Measurements from ENCODE around the gene TNS2. TPM values are rescaled to one million over a fixed set of nuclear protein-coding genes. Genes with fewer than 3 reads are reported as not detected.
"Not testable (repeated sequence)": the region's sequence is repeated elsewhere in the genome, so short reads cannot be mapped to it uniquely, and the experiment has no call there.

TNS2 gene
- total and polyA plus RNA-seq, 5 donors = 104 to 155 (median 121) TPM

- Histone ChIP-seq H3K4me1 (ENCODE audit: control insufficient read depth, insufficient read depth, low read length) (peaks cover 3% of the 10 kb centered on the region), H3K9me3 (ENCODE audit: control insufficient read depth, low read length) (no peaks in the 10 kb centered on the region), H3K4me3 (ENCODE audit: low read length) (no peak overlapping the region), H3K27me3 (ENCODE audit: control insufficient read depth, insufficient read depth) (no peaks in the 10 kb centered on the region), H3K27ac (ENCODE audit: low read length) (no peak overlapping the region)
- intact Hi-C loops (cut with DNase I) = no loop called here
- ATAC-seq (no peak), DNase-seq (no peak)
- 85% methylated on average over 6 of the region's 6 CpGs for WGBS
These were observed 41.9 kb downstream of the TNS2 start for GRCh38 chr12:53091756-53092155.

GRCh38 chr12:53093777-53094393 lies 44.0 kb downstream of the TNS2 start:
- Histone ChIP-seq H3K27me3 (ENCODE audit: control insufficient read depth, insufficient read depth) (no peaks in the 10 kb centered on the region), H3K4me1 (ENCODE audit: control insufficient read depth, insufficient read depth, low read length) (peaks cover 3% of the 10 kb centered on the region), H3K27ac (ENCODE audit: low read length) (no peak overlapping the region)

GRCh38 chr12:53094394-53094787 lies 44.5 kb downstream of the TNS2 start:
- H3K27ac ChIP-seq (ENCODE audit: low read length) = no peak overlapping the region
- peaks cover 6% of the 10 kb centered on the region for H3K4me1 ChIP-seq (ENCODE audit: control insufficient read depth, insufficient read depth, low read length)
- ATAC-seq (no peak), DNase-seq (no peak)
- no peaks in the 10 kb centered on the region for H3K27me3 ChIP-seq (ENCODE audit: control insufficient read depth, insufficient read depth)
- WGBS = 83% methylated on average over 6 of the region's 6 CpGs
- intact Hi-C loops (cut with DNase I) = no loop called here
- H3K9me3 ChIP-seq (ENCODE audit: control insufficient read depth, low read length) = no peaks in the 10 kb centered on the region
- H3K4me3 ChIP-seq (ENCODE audit: low read length) = no peak overlapping the region

More at GRCh38 chr12:53093777-53094393, 44.0 kb downstream of the TNS2 start:
- 72% methylated on average over 6 of the region's 6 CpGs for WGBS
- ATAC-seq (no peak), DNase-seq (no peak)
- intact Hi-C loops (cut with DNase I) = no loop called here
- no peak overlapping the region for H3K4me3 ChIP-seq (ENCODE audit: low read length)
- H3K9me3 ChIP-seq (ENCODE audit: control insufficient read depth, low read length) = no peaks in the 10 kb centered on the region

GRCh38 chr12:53094796-53095595 lies 45.1 kb downstream of the TNS2 start:
- H3K4me1 ChIP-seq (ENCODE audit: control insufficient read depth, insufficient read depth, low read length); H3K9me3 ChIP-seq (ENCODE audit: control insufficient read depth, low read length); H3K27ac ChIP-seq (ENCODE audit: low read length); H3K4me3 ChIP-seq (ENCODE audit: low read length); intact Hi-C loops (cut with DNase I); ATAC-seq; DNase-seq; H3K27me3 ChIP-seq (ENCODE audit: control insufficient read depth, insufficient read depth): not testable (repeated sequence)
- WGBS = over 99% methylated on average over 5 of the region's 5 CpGs

- H3K4me3 ChIP-seq (ENCODE audit: low read length); H3K4me1 ChIP-seq (ENCODE audit: control insufficient read depth, insufficient read depth, low read length); ATAC-seq; H3K27ac ChIP-seq (ENCODE audit: low read length); H3K27me3 ChIP-seq (ENCODE audit: control insufficient read depth, insufficient read depth); intact Hi-C loops (cut with DNase I); H3K9me3 ChIP-seq (ENCODE audit: control insufficient read depth, low read length); DNase-seq: not testable (repeated sequence)
- 92% methylated on average over 3 of the region's 3 CpGs for WGBS
These were observed 45.7 kb downstream of the TNS2 start for GRCh38 chr12:53095596-53095895.

GRCh38 chr12:53096089-53096741 lies 46.4 kb downstream of the TNS2 start:
- WGBS = 39% methylated on average over 11 of the region's 11 CpGs
- H3K4me1 ChIP-seq (ENCODE audit: control insufficient read depth, insufficient read depth, low read length) = peaks cover 6% of the 10 kb centered on the region
- DNase-seq (peak; percentile 90 to 94 (median 93)), ATAC-seq (peak; percentile 81 to 86)
- H3K27ac ChIP-seq (ENCODE audit: low read length) = peak overlapping the region; percentile 75
- H3K27me3 ChIP-seq (ENCODE audit: control insufficient read depth, insufficient read depth) = no peaks in the 10 kb centered on the region
- intact Hi-C loops (cut with DNase I) = no loop called here
- H3K4me3 ChIP-seq (ENCODE audit: low read length) = no peak overlapping the region
- H3K9me3 ChIP-seq (ENCODE audit: control insufficient read depth, low read length) = no peaks in the 10 kb centered on the region

- Histone ChIP-seq H3K27ac (ENCODE audit: low read length) (peak overlapping the region; percentile 69), H3K27me3 (ENCODE audit: control insufficient read depth, insufficient read depth) (no peaks in the 10 kb centered on the region), H3K4me3 (ENCODE audit: low read length) (peak overlapping the region; percentile 30), H3K4me1 (ENCODE audit: control insufficient read depth, insufficient read depth, low read length) (peaks cover 6% of the 10 kb centered on the region), H3K9me3 (ENCODE audit: control insufficient read depth, low read length) (no peaks in the 10 kb centered on the region)
- 42% methylated on average over 9 of the region's 9 CpGs for WGBS
- ATAC-seq (no peak), DNase-seq (peak in 1 of 3 donors; percentile 54)
- intact Hi-C loops (cut with DNase I) = no loop called here
These were observed 46.9 kb downstream of the TNS2 start for GRCh38 chr12:53096759-53097158.

GRCh38 chr12:53097207-53097563 lies 47.3 kb downstream of the TNS2 start:
- ATAC-seq (peak; percentile 52 to 61), DNase-seq (peak in 1 of 3 donors; percentile 79)
- 3% methylated on average over 9 of the region's 9 CpGs for WGBS
- intact Hi-C loops (cut with DNase I) = no loop called here
- H3K27ac ChIP-seq (ENCODE audit: low read length) = peak overlapping the region; percentile 69
- H3K9me3 ChIP-seq (ENCODE audit: control insufficient read depth, low read length) = no peaks in the 10 kb centered on the region
- peaks cover 6% of the 10 kb centered on the region for H3K4me1 ChIP-seq (ENCODE audit: control insufficient read depth, insufficient read depth, low read length)
- peak overlapping the region; percentile 30 for H3K4me3 ChIP-seq (ENCODE audit: low read length)
- no peaks in the 10 kb centered on the region for H3K27me3 ChIP-seq (ENCODE audit: control insufficient read depth, insufficient read depth)

- DNase-seq (peak; percentile 78 to 93 (median 92)), ATAC-seq (peak; percentile 66 to 70)
- H3K27me3 ChIP-seq (ENCODE audit: control insufficient read depth, insufficient read depth) = no peaks in the 10 kb centered on the region
- H3K4me1 ChIP-seq (ENCODE audit: control insufficient read depth, insufficient read depth, low read length) = peaks cover 6% of the 10 kb centered on the region
- intact Hi-C loops (cut with DNase I) = loop anchor here in 3 of 4 donors (2.0 kb wide), 3 partner anchors 25 to 33 kb away; no protein-coding TSS in a partner anchor
- peak within 1 kb of the TSS; percentile 69 for H3K27ac ChIP-seq (ENCODE audit: low read length)
- WGBS = 3% methylated on average over 51 of the region's 51 CpGs
- no peaks in the 10 kb centered on the region for H3K9me3 ChIP-seq (ENCODE audit: control insufficient read depth, low read length)
- H3K4me3 ChIP-seq (ENCODE audit: low read length) = peak within 1 kb of the TSS; percentile 30
These were observed 47.9 kb downstream of the TNS2 start, which contains the start of gene IGFBP6 for GRCh38 chr12:53097564-53098353. Gene IGFBP6, plus strand, starts transcription at chr12:53097667. Its CDS starts 51 bp downstream, at chr12:53097718.

GRCh38 chr12:53098354-53098981 lies 48.6 kb downstream of the TNS2 start:
- peaks cover 6% of the 10 kb centered on the region for H3K4me1 ChIP-seq (ENCODE audit: control insufficient read depth, insufficient read depth, low read length)
- ATAC-seq (peak; percentile 29 to 68), DNase-seq (peak; percentile 66 to 79 (median 69))
- peak overlapping the region; percentile 69 for H3K27ac ChIP-seq (ENCODE audit: low read length)
- H3K4me3 ChIP-seq (ENCODE audit: low read length) = peak overlapping the region; percentile 30
- WGBS = 32% methylated on average over 13 of the region's 13 CpGs
- no peaks in the 10 kb centered on the region for H3K9me3 ChIP-seq (ENCODE audit: control insufficient read depth, low read length)
- intact Hi-C loops (cut with DNase I) = loop anchor here in 3 of 4 donors (2.0 kb wide), 3 partner anchors 26 to 34 kb away; no protein-coding TSS in a partner anchor
- no peaks in the 10 kb centered on the region for H3K27me3 ChIP-seq (ENCODE audit: control insufficient read depth, insufficient read depth)
